NCI-H2107 (cell line): ENCODE data around the gene R3HDM2.

Experiments used
- DNase-seq: peaks from one replicate; lab custom pipeline; 2025; lab: John Stamatoyannopoulos, UW

R3HDM2 gene

DNA sequence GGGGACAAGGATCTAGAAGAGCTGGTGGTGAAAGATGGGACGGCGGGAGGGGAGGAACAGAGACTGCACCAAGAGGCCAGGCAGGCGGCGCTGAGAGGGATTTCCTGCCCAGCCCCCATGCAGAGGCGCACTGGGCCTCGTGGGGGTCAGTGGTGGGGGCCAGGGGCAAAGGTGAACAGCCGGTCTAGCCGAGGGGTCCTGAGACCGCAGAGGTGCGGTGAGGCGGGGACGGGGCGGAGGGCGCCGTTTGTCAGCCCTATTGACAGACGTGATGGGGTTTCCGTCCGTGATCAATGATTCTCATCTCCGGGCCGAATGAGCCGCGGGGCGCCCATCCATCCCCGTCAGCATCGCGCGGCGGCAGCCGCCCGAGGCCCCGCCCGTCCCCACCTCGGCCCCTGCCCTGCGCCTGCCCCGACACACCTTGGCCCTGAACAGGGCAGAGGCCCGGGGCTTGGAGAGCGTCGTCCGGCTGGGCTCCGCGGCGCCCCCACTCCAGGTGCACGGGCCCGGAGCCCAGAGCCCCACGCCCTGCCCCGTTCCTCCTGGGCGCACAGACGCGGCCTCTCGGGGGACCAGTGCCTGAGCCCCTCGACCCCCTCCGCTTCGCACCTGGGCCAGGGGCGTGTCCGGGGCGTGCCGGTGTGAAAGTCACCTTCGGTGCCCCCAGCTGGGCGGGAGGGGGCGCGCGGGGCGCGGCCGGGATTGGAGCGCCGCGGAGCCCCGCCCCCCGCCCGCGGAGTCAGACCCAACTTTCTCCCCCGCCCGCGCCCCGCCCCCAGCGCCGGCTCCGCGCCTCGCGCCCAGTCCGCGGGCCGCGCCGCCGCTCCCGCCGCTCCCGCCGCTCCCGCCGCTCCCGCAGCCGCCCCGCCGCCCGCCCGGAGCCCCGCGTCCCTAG lies 214.6 kb downstream of the R3HDM2 start, which contains the start of gene NXPH4:
Gene NXPH4, plus strand, starts transcription at position 781 of the 898 bp plus-strand sequence. CDS start 176 bp downstream, outside the sequence.
- no peak for DNase-seq

DNA sequence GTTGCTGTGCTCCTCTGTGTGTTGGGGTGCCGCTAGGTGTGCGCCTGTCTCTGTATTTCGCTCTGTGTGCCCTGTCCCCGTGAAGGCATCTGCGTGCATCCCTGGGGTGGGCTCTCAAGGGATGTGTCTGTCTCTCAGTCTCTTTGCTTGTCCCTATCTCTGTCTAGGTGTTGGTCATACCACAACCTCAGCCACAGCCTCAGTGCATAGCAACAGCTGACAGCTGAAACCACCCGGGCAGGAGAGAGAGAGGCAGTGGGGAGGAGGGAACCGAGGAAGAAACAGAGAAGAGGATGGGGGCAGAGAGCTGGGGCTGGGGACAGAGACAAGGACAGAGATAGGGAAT lies 215.2 kb downstream of the R3HDM2 start:
- no peak for DNase-seq

DNA sequence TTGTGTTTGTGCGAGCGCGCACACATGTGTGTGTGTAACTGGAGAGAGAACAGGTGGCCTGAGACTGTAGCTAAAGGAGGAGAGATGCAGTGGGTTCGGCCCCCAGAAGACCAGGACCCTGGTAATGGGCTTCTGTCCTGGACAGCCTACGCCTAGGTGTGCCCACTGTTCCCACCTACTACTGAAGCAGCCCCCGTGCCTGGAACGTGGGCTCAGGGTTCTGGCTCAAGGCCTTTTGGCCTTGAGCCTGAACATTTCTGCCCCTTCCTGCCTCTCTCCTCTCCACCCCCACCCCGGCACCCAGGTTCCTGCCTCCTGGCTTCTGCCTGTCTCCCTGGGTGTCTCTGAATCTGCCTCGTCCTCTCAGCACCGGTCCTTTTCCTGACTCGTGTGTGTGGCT lies 215.8 kb downstream of the R3HDM2 start:
- DNase-seq, result no peak

DNA sequence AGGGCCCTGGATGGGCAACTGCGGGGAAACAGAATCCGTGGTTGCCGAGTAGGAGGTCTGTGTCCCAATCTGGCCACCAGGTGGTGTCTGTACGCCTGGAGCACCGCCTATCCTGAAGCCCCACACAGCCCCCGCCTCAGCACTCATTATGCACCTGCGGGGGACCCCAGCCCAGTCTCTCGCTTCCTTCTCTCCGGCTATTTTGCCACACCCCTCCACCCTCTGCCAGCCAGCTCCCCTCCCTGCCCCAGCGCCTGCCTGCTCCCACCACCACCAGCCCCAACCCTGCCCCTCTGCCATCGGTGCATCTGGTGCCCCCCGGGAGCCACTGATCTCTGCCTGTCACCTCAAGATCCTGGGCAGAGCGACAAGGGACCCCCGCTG lies 216.5 kb downstream of the R3HDM2 start:
- DNase-seq, result no peak

DNA sequence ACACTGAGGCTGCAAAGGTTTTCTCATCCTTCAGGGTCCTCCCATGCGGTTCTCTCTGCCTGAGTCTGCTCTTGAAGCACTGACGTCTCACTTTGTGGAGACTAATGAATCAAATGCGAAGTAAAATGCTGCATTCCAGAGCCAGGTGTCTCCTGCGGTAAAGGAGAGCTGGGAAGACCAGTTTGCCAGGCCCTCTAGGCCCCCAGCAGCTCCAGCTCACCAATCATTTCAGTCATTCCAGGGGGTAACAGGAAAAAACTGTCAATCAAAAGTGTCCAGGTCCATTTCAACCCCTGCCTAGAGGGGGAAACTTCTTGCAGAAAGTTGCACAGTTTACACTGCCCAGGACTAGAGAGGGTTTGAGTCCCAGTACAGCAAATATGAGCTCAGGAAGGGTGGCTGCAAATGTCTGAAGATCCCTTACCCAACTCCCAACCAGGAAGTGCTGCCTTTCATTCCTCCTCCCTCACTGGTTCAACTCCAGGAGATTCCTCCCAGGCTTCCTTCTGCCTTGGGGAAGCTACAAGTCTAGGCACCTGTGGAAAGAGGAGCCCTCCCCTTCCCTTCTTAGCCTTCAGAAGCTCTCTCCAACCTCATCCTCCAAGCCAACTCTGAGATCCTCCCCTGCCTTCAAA lies 217.0 kb downstream of the R3HDM2 start:
- DNase-seq, result no peak

DNA sequence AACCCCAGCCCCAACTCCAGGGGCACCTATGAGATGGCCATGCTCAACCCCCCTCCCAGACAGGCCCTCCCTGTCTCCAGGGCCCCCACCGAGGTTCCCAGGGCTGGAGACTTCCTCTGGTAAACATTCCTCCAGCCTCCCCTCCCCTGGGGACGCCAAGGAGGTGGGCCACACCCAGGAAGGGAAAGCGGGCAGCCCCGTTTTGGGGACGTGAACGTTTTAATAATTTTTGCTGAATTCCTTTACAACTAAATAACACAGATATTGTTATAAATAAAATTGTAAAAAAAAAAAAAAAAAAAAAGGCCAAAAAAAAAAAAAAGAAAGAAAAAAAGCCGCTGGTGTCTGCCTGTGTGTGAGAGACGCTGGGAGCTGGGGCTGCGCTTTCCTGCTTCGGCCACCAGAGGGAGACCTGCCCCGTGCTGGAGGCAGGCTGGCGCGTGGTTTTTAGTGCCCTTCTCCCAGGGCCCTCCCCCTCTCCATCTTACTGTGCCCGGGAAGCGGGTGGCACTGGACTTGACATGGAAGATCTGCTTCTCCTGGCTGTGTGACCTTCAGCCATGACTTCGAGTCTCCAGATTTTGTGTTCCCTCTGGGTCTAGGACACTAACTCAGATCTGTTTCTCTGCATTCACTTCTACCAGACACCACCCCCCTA lies 217.7 kb downstream of the R3HDM2 start:
- peak; percentile 75 for DNase-seq

DNA sequence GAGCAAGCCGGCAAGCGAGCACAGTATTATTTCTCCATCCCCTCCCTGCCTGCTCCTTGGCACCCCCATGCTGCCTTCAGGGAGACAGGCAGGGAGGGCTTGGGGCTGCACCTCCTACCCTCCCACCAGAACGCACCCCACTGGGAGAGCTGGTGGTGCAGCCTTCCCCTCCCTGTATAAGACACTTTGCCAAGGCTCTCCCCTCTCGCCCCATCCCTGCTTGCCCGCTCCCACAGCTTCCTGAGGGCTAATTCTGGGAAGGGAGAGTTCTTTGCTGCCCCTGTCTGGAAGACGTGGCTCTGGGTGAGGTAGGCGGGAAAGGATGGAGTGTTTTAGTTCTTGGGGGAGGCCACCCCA lies 218.2 kb downstream of the R3HDM2 start:
- no peak for DNase-seq

DNA sequence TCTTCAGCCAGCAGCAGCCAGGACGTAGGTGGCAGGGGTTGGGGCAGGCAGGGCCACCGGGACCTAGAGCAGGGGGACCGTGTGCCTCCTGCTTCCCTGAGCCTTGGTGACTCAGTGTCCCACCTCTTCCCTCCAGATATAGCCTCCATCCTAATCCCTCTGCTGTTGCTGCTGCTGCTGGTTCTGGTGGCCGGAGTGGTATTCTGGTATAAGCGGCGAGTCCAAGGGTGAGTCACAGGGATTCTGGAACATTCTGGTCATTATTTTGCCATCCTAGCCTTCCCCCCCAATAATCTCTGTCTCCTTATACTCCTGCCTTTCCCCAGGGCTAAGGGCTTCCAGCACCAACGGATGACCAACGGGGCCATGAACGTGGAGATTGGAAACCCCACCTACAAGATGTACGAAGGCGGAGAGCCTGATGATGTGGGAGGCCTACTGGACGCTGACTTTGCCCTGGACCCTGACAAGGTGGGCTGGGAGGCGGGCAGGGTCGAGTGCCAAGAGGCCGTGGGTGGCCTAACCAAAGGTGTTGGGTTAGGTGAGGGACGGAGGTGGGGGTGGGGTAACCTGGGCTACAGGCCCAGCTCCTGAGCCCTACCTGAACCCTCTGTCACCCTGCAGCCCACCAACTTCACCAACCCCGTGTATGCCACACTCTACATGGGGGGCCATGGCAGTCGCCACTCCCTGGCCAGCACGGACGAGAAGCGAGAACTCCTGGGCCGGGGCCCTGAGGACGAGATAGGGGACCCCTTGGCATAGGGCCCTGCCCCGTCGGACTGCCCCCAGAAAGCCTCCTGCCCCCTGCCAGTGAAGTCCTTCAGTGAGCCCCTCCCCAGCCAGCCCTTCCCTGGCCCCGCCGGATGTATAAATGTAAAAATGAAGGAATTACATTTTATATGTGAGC lies 218.8 kb downstream of the R3HDM2 start:
- no peak for DNase-seq

DNA sequence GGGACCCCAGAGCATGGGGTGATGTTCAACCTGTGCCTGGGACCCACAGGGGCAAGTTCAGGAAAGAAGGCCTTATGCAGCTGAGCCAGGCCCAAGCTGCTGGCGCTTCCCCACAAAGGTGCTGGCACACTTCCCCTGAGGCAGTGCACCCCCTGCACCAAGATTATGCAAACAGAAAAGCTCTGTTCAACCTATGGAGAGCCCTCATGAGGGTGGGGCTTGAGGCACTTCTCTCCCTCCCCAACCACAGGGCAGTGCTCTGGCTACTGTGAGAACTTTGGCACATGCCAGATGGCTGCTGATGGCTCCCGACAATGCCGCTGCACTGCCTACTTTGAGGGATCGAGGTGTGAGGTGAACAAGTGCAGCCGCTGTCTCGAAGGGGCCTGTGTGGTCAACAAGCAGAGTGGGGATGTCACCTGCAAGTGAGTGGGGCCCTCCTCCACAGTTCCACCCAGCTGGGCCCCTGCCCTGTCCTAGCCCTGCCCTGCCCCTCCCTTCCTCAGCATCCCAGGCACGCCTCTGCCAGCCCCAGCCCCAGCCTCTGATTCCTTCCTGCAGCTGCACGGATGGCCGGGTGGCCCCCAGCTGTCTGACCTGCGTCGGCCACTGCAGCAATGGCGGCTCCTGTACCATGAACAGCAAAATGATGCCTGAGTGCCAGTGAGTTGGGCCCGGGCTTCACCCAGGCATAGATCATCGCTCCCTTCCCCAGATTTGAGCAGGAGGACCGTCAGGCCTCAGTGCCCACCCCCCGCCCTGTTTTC lies 219.7 kb downstream of the R3HDM2 start:
- no peak for DNase-seq

DNA sequence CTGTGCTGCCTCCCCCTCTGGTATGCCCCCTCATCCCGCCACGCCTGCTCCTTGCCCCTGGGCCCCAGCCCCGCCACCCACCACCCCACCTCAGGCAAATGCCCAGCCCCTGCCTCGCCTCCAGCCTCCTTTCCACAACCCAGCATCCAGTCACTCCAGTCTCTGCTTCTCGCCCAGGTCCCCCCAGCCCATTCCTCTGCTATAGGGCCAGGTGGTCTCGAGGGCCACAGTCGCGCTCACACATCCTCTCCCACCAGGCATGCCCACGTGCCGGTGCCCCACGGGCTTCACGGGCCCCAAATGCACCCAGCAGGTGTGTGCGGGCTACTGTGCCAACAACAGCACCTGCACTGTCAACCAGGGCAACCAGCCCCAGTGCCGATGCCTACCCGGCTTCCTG lies 220.4 kb downstream of the R3HDM2 start:
- no peak for DNase-seq

DNA sequence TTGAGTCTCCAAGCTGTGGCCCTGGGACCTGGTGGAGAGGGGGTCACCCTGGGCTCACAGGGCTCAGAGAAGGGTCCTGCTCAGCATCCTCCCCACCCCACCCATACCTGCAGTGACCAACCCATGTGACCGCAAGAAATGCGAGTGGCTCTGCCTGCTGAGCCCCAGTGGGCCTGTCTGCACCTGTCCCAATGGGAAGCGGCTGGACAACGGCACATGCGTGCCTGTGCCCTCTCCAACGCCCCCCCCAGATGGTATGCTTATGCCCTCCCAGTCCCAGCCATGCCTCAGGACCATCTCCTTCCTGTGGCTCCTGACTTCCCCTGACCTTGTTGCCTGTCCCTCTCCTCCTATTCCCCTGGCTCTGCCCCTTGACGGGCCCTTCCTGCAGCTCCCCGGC lies 220.9 kb downstream of the R3HDM2 start:
- no peak for DNase-seq

DNA sequence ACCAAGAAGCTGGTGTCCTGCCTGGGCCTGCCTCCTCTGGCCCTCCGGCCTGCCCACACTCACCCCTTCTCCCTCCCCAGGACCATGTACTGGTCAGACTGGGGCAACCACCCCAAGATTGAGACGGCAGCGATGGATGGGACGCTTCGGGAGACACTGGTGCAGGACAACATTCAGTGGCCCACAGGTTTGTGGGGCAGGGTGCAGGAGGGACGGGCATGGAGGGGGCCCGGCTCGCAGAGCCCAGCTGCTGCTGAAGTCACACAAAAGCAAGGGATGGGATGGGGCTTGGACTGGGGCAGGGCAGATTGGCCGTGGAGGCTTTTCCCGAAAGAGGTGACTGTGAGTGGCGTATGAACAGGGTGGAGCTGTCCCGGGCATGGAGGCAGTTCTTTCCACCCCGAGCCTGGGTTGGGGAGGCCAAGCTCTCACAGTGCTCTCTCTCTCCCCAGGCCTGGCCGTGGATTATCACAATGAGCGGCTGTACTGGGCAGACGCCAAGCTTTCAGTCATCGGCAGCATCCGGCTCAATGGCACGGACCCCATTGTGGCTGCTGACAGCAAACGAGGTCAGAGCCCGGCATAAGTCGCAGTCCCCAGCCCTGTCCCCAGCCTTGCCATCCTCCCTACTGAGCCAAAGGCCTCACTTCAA lies 222.1 kb downstream of the R3HDM2 start:
- DNase-seq, result no peak

DNA sequence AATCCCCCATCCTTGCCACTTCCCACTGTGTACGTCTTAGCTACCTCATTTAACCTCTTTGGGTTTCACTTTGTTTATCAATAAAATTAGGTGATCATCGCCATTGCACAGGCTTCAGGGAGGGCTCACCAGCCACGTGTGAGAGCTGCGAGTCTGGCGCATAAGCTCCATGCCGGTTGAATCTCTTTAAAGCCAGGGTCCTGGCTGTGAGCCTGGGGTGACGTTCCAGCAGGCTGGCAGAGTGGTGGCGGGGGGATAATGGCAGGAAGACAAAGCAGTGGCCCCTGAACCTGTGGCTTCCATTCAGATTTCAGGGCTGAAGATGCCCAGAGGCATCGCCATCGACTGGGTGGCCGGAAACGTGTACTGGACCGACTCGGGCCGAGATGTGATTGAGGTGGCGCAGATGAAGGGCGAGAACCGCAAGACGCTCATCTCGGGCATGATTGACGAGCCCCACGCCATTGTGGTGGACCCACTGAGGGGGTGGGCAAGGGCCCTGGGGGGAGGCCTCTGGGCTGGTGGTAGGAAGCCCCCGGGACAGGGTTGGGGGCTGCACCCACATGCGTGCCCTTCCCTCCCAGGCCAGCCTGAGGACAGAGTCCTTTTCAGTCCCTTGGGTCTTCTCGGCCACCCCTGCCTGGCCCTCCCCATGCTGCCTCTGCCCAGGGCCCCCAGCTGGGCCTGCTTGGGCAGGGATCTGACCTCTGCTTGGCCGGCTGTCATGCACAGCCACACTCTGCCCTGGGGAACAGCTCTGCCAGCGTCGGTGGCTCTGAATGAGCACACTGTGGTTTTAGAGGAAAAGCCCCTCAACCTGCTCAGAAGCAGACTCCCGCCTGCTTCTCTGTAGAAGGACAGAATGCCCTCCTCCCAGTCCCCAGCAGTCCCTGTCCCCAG lies 222.9 kb downstream of the R3HDM2 start:
- DNase-seq, result no peak

DNA sequence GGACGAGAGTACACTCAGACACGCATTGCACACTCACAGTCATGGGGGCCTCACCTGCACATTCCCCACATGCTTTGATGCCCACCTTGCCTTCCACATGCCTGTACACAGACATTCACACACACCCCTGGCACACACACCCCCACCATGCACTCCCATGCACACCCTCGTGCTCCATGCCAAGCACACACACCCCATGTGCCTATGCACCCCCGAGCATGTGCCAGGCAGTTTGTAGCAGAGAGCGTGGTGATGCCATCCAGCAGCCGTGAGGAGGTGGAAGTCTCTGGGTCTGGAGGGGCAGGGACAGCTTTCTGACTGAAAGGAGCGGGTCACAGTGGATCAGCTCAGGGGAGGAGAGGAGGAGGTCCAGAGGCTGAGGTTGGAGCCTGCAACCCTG lies 224.9 kb downstream of the R3HDM2 start:
- DNase-seq, result no peak

DNA sequence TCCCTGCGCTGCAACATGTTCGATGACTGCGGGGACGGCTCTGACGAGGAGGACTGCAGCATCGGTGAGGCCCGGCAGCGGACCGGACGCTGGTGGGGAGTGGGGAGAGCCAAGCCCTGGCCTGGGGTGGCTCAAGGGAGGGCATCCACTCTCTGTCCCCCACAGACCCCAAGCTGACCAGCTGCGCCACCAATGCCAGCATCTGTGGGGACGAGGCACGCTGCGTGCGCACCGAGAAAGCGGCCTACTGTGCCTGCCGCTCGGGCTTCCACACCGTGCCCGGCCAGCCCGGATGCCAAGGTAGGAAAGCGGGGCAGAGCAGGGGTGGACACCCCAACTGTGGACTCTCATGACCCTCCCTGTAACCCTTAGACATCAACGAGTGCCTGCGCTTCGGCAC lies 225.7 kb downstream of the R3HDM2 start:
- no peak for DNase-seq

DNA sequence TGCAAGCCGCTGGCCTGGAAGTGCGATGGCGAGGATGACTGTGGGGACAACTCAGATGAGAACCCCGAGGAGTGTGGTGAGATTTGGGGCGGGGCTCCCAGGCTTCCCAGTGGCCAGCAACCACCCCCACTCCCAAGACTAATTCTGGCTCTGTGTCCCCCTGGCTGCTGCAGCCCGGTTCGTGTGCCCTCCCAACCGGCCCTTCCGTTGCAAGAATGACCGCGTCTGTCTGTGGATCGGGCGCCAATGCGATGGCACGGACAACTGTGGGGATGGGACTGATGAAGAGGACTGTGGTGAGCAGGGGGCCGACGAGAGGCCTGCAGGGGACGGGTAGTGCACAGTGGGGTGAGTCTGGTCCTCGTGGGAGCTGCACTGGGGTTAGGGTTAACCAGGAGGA lies 226.4 kb downstream of the R3HDM2 start:
- DNase-seq, result no peak

DNA sequence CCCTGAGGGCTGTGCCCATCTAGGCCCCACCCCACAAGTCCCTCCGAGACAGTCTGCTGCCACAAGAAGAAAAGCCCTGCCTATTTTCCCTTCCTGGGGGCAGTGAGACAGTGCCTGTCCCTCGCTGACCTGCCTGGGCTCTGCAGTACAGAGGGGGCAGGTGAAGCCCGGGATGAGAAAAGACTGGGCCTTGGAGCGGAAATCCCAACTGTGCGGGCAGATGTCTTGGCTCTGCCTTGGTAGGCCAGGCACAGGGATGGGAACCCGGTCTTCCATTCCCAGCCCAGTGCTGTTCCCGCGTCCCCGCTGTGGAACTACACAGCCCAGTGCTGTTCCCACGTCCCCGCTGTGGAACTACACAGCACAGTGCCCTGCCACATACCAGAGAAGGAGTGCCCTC lies 227.1 kb downstream of the R3HDM2 start:
- DNase-seq, result no peak
